GM23338 (cell line): ENCODE data around the gene ZPBP2. TPM values are rescaled to one million over a fixed set of nuclear protein-coding genes. Genes with fewer than 3 reads are reported as not detected.
"Not testable (repeated sequence)": the region's sequence is repeated elsewhere in the genome, so short reads cannot be mapped to it uniquely, and the experiment has no call there.

Source experiments
- ATAC-seq: fragments of 200-7000 bp; cut with Tn5 transposase; 3 replicates; pipeline ENCODE4 v1.9.1; 2020
- DNase-seq: peaks from one replicate; pipeline ENCODE4 v3.0.0-alpha.2; 2015; ENCODE audit warnings: low spot score
- H2AFZ ChIP-seq: fragments of 200-600 bp; sonication (generic); 2 replicates; pipeline ENCODE4 v1.8.0; 2016; ENCODE audit warnings: antibody characterized with exemption, mild to moderate bottlenecking, moderate library complexity
- H3F3A ChIP-seq: fragments of 200-600 bp; sonication (generic); replicated peaks from 2 replicates; pipeline ENCODE4 v1.8.0; 2017; ENCODE audit warnings: antibody characterized with exemption, mixed run types, low read depth
- H3K27ac ChIP-seq: fragments of 200-600 bp; sonication (generic); 2 replicates; pipeline ENCODE4 v1.6.1; 2016; ENCODE audit warnings: low read depth
- H3K27me3 ChIP-seq: fragments of 200-600 bp; sonication (generic); 2 replicates; pipeline ENCODE4 v1.8.0; 2016; ENCODE audit warnings: mild to moderate bottlenecking, mixed run types, moderate library complexity; ENCODE audit not compliant: insufficient read depth
- H3K36me3 ChIP-seq: fragments of 200-600 bp; sonication (generic); 2 replicates; pipeline ENCODE4 v1.8.0; 2016; ENCODE audit warnings: mild to moderate bottlenecking; ENCODE audit not compliant: insufficient read depth
- H3K4me1 ChIP-seq: fragments of 200-600 bp; sonication (generic); 2 replicates; pipeline ENCODE4 v1.8.0; 2016; ENCODE audit warnings: mild to moderate bottlenecking, moderate library complexity; ENCODE audit not compliant: insufficient read depth
- H3K4me2 ChIP-seq: fragments of 200-600 bp; sonication (generic); 2 replicates; pipeline ENCODE4 v1.7.1; 2017; ENCODE audit warnings: mixed run types
- H3K4me3 ChIP-seq: fragments of 200-600 bp; sonication (generic); 2 replicates; pipeline ENCODE4 v1.6.1; 2016; ENCODE audit warnings: mixed run types
- H3K79me2 ChIP-seq: fragments of 200-600 bp; sonication (generic); replicated peaks from 2 replicates; pipeline ENCODE4 v1.8.0; 2017; ENCODE audit warnings: mild to moderate bottlenecking; ENCODE audit not compliant: insufficient read depth
- H3K9me2 ChIP-seq: fragments of 200-600 bp; sonication (generic); 2 replicates; pipeline ENCODE4 v1.8.0; 2017; ENCODE audit not compliant: insufficient read depth
- H4K20me1 ChIP-seq: fragments of 200-600 bp; sonication (generic); replicated peaks from 2 replicates; pipeline ENCODE4 v1.8.0; 2017; ENCODE audit warnings: mild to moderate bottlenecking; ENCODE audit not compliant: insufficient read depth
- H3K27ac Mint-ChIP-seq: 2 replicates; pipeline ENCODE4 v1.8.0; 2020; ENCODE audit warnings: inconsistent platforms, mild to moderate bottlenecking, moderate library complexity, mixed read lengths
- H3K27me3 Mint-ChIP-seq: 3 replicates; pipeline ENCODE4 v1.8.0; 2022; ENCODE audit warnings: low read depth, mild to moderate bottlenecking, moderate library complexity, mixed read lengths, inconsistent platforms; ENCODE audit not compliant: insufficient read depth, poor library complexity
- H3K36me3 Mint-ChIP-seq: 3 replicates; pipeline ENCODE4 v1.8.0; 2021; ENCODE audit warnings: low read depth, mild to moderate bottlenecking, inconsistent platforms, moderate library complexity, mixed read lengths
- H3K4me1 Mint-ChIP-seq: 3 replicates; pipeline ENCODE4 v1.8.0; 2020; ENCODE audit warnings: mild to moderate bottlenecking, inconsistent platforms, mixed read lengths
- H3K4me3 Mint-ChIP-seq: 3 replicates; pipeline ENCODE4 v1.8.0; 2021; ENCODE audit warnings: moderate library complexity, mild to moderate bottlenecking, inconsistent platforms, mixed read lengths
- H3K9me3 Mint-ChIP-seq: 3 replicates; pipeline ENCODE4 v1.8.0; 2020; ENCODE audit warnings: moderate library complexity, mild to moderate bottlenecking, inconsistent platforms, mixed read lengths
- CREB1 ChIP-seq: fragments of 250-450 bp; sonication (Bioruptor Pico); IDR thresholded peaks from 2 replicates; pipeline ENCODE4 v1.5.0; 2020; ENCODE audit warnings: low read depth, mild to moderate bottlenecking, moderate library complexity
- CTCF ChIP-seq, 2 experiments: fragments of 200-600 bp in 1 of 2; sonication (generic) in 1 of 2; conservative IDR thresholded peaks; 2 replicates each; pipeline versions ENCODE4 v1.5.1 to v1.6.1; 2016 to 2017; ENCODE audit warnings: antibody characterized with exemption in 2 of 2, low read depth in 2 of 2, mild to moderate bottlenecking in 2 of 2, moderate library complexity in 1 of 2
- EZH2phosphoT487 ChIP-seq: fragments of 200-600 bp; sonication (generic); IDR thresholded peaks from one replicate; pipeline ENCODE4 v1.8.1; 2018; ENCODE audit warnings: antibody characterized with exemption; ENCODE audit not compliant: unreplicated experiment
- JUNB ChIP-seq: IDR thresholded peaks from one replicate; pipeline ENCODE4 v1.6.1; 2016; ENCODE audit warnings: antibody characterized with exemption; ENCODE audit not compliant: unreplicated experiment
- REST ChIP-seq: IDR thresholded peaks from one replicate; pipeline ENCODE4 v1.6.1; 2018; ENCODE audit warnings: antibody characterized with exemption; ENCODE audit not compliant: unreplicated experiment
- STAT1 ChIP-seq: IDR thresholded peaks from one replicate; pipeline ENCODE4 v1.6.1; 2016; ENCODE audit warnings: antibody characterized with exemption; ENCODE audit not compliant: unreplicated experiment
- ZNF114 ChIP-seq: fragments of 250-450 bp; sonication (Bioruptor Pico); IDR thresholded peaks from 2 replicates; pipeline ENCODE4 v1.5.0; 2020; ENCODE audit warnings: mild to moderate bottlenecking, moderate library complexity
- ZNF331 ChIP-seq: fragments of 250-450 bp; sonication (Bioruptor Pico); IDR thresholded peaks from 2 replicates; pipeline ENCODE4 v1.5.0; 2020; ENCODE audit warnings: low read depth, mild to moderate bottlenecking, moderate library complexity
- polyA plus RNA-seq: library from polyadenylated mRNA; unstranded; fragments of >200 nt; fragmentation: Nextera tagmentation; extraction: Ambion mirVana; gene quantifications from 2 replicates; pipeline ENCODE4 v1.2.1, GENCODE V29; 2016
- total RNA-seq: library from RNA; depleted of rRNA; stranded (reverse); fragments of >200 nt; shearing (Covaris generic); gene quantifications from 2 replicates; pipeline ENCODE4 v1.2.3, GENCODE V29; 2014

ZPBP2 gene
- total and polyA plus RNA-seq, 2 experiments from 2014 or later: not detected

GRCh38 chr17:39894681-39895376, 26.8 kb downstream of the ZPBP2 start (continued):
- TF ChIP-seq EZH2phosphoT487 (no peak), REST (no peak)

- no peak for ATAC-seq
- H3K79me2 ChIP-seq: no peaks in the 10 kb centered on the region
Observed at GRCh38 chr17:39898088-39898487, 30.1 kb downstream of the ZPBP2 start.

GRCh38 chr17:39899215-39899614, 31.2 kb downstream of the ZPBP2 start:
- no peaks in the 10 kb centered on the region for H3K36me3 Mint-ChIP-seq
- Histone ChIP-seq H3K36me3 (no peaks in the 10 kb centered on the region), H3K27ac (no peak overlapping the region), H2AFZ (no peak overlapping the region), H3K79me2 (no peaks in the 10 kb centered on the region), H3K27me3 (no peaks in the 10 kb centered on the region), H3K9me2 (no peaks in the 10 kb centered on the region), H3K4me1 (no peaks in the 10 kb centered on the region), H4K20me1 (no peaks in the 10 kb centered on the region), H3K4me2 (no peak overlapping the region), H3F3A (no peaks in the 10 kb centered on the region), H3K4me3 (no peak overlapping the region)
- H3K4me1 Mint-ChIP-seq: no peaks in the 10 kb centered on the region
- no peak for ATAC-seq
- DNase-seq: no peak
- H3K27ac Mint-ChIP-seq: no peak overlapping the region
- no peak overlapping the region for H3K4me3 Mint-ChIP-seq
- no peaks in the 10 kb centered on the region for H3K27me3 Mint-ChIP-seq
- H3K9me3 Mint-ChIP-seq: no peaks in the 10 kb centered on the region
- no peak for TF ChIP-seq JUNB
- no peak for TF ChIP-seq EZH2phosphoT487
- TF ChIP-seq CTCF (conservative IDR thresholded peaks at IDR 0.05; ENCODE audit: low read depth in 2 of 2): no peak
- no peak for TF ChIP-seq CREB1 (CRISPR knock-in tag)

More at GRCh38 chr17:39898088-39898487, 30.1 kb downstream of the ZPBP2 start:
- H3K36me3 ChIP-seq: no peaks in the 10 kb centered on the region
- Mint-ChIP-seq H3K9me3 (no peaks in the 10 kb centered on the region), H3K36me3 (no peaks in the 10 kb centered on the region), H3K4me3 (no peak overlapping the region), H3K27ac (no peak overlapping the region), H3K4me1 (no peaks in the 10 kb centered on the region), H3K27me3 (no peaks in the 10 kb centered on the region)
- H4K20me1 ChIP-seq: no peaks in the 10 kb centered on the region
- H3F3A ChIP-seq: no peaks in the 10 kb centered on the region
- no peak overlapping the region for H3K4me3 ChIP-seq
- H3K4me1 ChIP-seq: no peaks in the 10 kb centered on the region
- H3K9me2 ChIP-seq: no peaks in the 10 kb centered on the region
- TF ChIP-seq ZNF331 (CRISPR knock-in tag) (no peak), STAT1 (no peak), ZNF114 (CRISPR knock-in tag) (no peak)
- no peak overlapping the region for H2AFZ ChIP-seq
- H3K27me3 ChIP-seq: no peaks in the 10 kb centered on the region
- no peak overlapping the region for H3K27ac ChIP-seq
- no peak overlapping the region for H3K4me2 ChIP-seq
- DNase-seq: no peak

- H3K36me3 Mint-ChIP-seq, H3K27ac ChIP-seq, H3K9me2 ChIP-seq, H3F3A ChIP-seq, H3K36me3 ChIP-seq, H3K27me3 ChIP-seq, H3K4me1 Mint-ChIP-seq, H3K27ac Mint-ChIP-seq, H3K9me3 Mint-ChIP-seq, H3K4me1 ChIP-seq, H3K4me2 ChIP-seq, DNase-seq, H2AFZ ChIP-seq, H3K27me3 Mint-ChIP-seq, H3K79me2 ChIP-seq, H3K4me3 ChIP-seq, H4K20me1 ChIP-seq, H3K4me3 Mint-ChIP-seq, ATAC-seq: not testable (repeated sequence)
Observed at GRCh38 chr17:39902027-39902426, 34.0 kb downstream of the ZPBP2 start.
